Endothelial cell of umbilical vein (primary cell): Measurements from ENCODE around the gene USH1C. TPM values are rescaled to one million over a fixed set of nuclear protein-coding genes. Genes with fewer than 3 reads are reported as not detected.

Experiments
- BruUV-seq: library from RNA; stranded (reverse); fragments of 400-500 nt; replicated peaks from 2 replicates; lab custom pipeline; 2021; lab: Mats Ljungman, UMichigan
- CTCF ChIA-PET: fragments of 300-600, 350-600 bp; sonication (Branson Sonifier 250); formaldehyde crosslinking; loops from one replicate; lab custom pipeline; 2021; ENCODE audit warnings: antibody characterized with exemption, inconsistent platforms; lab: Charles Lee
- POLR2A ChIA-PET: fragments of 300-600, 350-600 bp; sonication (Branson Sonifier 250); formaldehyde crosslinking; loops from one replicate; lab custom pipeline; 2021; ENCODE audit warnings: antibody characterized with exemption, inconsistent platforms; lab: Charles Lee
- DNase-seq: peaks from one replicate; pipeline ENCODE4 v3.0.0-alpha.2; 2011; ENCODE audit warnings: low read depth, low spot score
- FAIRE-seq: peaks from 2 replicates; lab custom pipeline; 2011; peaks lifted over from hg19 to GRCh38; lab: Jason Lieb, UNC
- H2AFZ ChIP-seq: 2 replicates; pipeline ENCODE4 v1.6.0; 2012; ENCODE audit warnings: low read depth, low read length, control low read depth, inconsistent platforms
- H3K27ac ChIP-seq: 2 replicates; pipeline ENCODE4 v1.5.1; 2011; ENCODE audit warnings: low read depth, mild to moderate bottlenecking, control low read depth, low read length, moderate library complexity; ENCODE audit not compliant: insufficient read depth
- H3K27me3 ChIP-seq, 2 experiments: 2 replicates each; pipeline versions ENCODE4 v1.6.0 to v1.6.1; 2011; ENCODE audit warnings: low read length in 2 of 2, mixed read lengths in 1 of 2; ENCODE audit not compliant: control insufficient read depth in 2 of 2, insufficient read depth in 2 of 2
- H3K36me3 ChIP-seq, 2 experiments: 2 replicates in 1 of 2; 3 replicates in 1 of 2; pipeline ENCODE4 v1.5.1; 2011; ENCODE audit warnings: low read length in 2 of 2, mild to moderate bottlenecking in 1 of 2, moderate library complexity in 1 of 2; ENCODE audit not compliant: control insufficient read depth in 2 of 2, insufficient read depth in 2 of 2; ENCODE audit errors: extremely low read depth in 1 of 2
- H3K4me1 ChIP-seq: 3 replicates; pipeline ENCODE4 v1.5.1; 2011; ENCODE audit warnings: mild to moderate bottlenecking, low read length; ENCODE audit not compliant: control insufficient read depth, insufficient read depth; ENCODE audit errors: extremely low read depth
- H3K4me2 ChIP-seq: 2 replicates; pipeline ENCODE4 v1.6.1; 2011; ENCODE audit warnings: low read length, control low read depth, mixed read lengths; ENCODE audit not compliant: insufficient read depth
- H3K4me3 ChIP-seq, 3 experiments: fragments of 200-600 bp in 1 of 3; sonication (generic), shearing (Covaris generic) in 1 of 3; replicated peaks in 1 of 3; 2 replicates each; pipeline ENCODE4 v1.5.1; 2011 to 2016; ENCODE audit warnings: control low read depth in 3 of 3, low read length in 3 of 3, mild to moderate bottlenecking in 2 of 3, inconsistent platforms in 1 of 3, low read depth in 1 of 3, moderate library complexity in 1 of 3; ENCODE audit not compliant: insufficient read depth in 1 of 3
- H3K79me2 ChIP-seq: 2 replicates; pipeline ENCODE4 v1.6.0; 2012; ENCODE audit warnings: low read length, inconsistent platforms; ENCODE audit not compliant: control insufficient read depth, insufficient read depth
- H3K9ac ChIP-seq: replicated peaks from 2 replicates; pipeline ENCODE3; 2011; ENCODE audit warnings: low read length, control low read depth; ENCODE audit not compliant: insufficient read depth; ENCODE audit errors: extremely low read depth
- H3K9me1 ChIP-seq: replicated peaks from 3 replicates; pipeline ENCODE4 v1.6.0; 2011; ENCODE audit warnings: mild to moderate bottlenecking, low read length; ENCODE audit not compliant: control insufficient read depth, insufficient read depth; ENCODE audit errors: extremely low read depth
- H3K9me3 ChIP-seq: replicated peaks from 2 replicates; pipeline ENCODE4 v1.5.1; 2012; ENCODE audit warnings: low read length, inconsistent platforms; ENCODE audit not compliant: control insufficient read depth, insufficient read depth
- H4K20me1 ChIP-seq: replicated peaks from 2 replicates; pipeline ENCODE3; 2011; ENCODE audit warnings: mild to moderate bottlenecking, low read length; ENCODE audit not compliant: control insufficient read depth, insufficient read depth; ENCODE audit errors: extremely low read depth
- CTCF ChIP-seq, 2 donors: IDR thresholded peaks; 1 replicate in 1 of 2; 2 replicates in 1 of 2; pipeline ENCODE4 v1.5.1; 2011; ENCODE audit warnings: low read length in 2 of 2, mild to moderate bottlenecking in 2 of 2, moderate library complexity in 2 of 2, control low read depth in 1 of 2, inconsistent platforms in 1 of 2, low read depth in 1 of 2; ENCODE audit not compliant: insufficient read depth in 1 of 2; ENCODE audit errors: extremely low read depth in 1 of 2
- EZH2 ChIP-seq: IDR thresholded peaks from 2 replicates; pipeline ENCODE4 v1.6.1; 2012; ENCODE audit warnings: borderline replicate concordance, low read depth, mild to moderate bottlenecking, moderate library complexity, low read length, inconsistent platforms; ENCODE audit not compliant: severe bottlenecking
- FOS ChIP-seq: IDR thresholded peaks from 2 replicates; pipeline ENCODE4 v1.6.1; 2011; ENCODE audit warnings: mild to moderate bottlenecking, low read length, moderate library complexity, borderline replicate concordance; ENCODE audit not compliant: insufficient read depth
- GATA2 ChIP-seq: IDR thresholded peaks from 2 replicates; pipeline ENCODE4 v1.7.0; 2011; ENCODE audit warnings: low read depth, mild to moderate bottlenecking, moderate library complexity, mixed read lengths, low read length; ENCODE audit not compliant: insufficient read length, insufficient read depth
- JUN ChIP-seq: IDR thresholded peaks from 2 replicates; pipeline ENCODE4 v1.6.1; 2011; ENCODE audit warnings: borderline replicate concordance, low read depth; ENCODE audit not compliant: insufficient read length, insufficient read depth
- MAX ChIP-seq: IDR thresholded peaks from 2 replicates; pipeline ENCODE4 v1.6.1; 2011; ENCODE audit not compliant: insufficient read depth, insufficient read length
- MYC ChIP-seq: IDR thresholded peaks from one replicate; pipeline ENCODE4 v1.6.1; 2011; ENCODE audit warnings: mild to moderate bottlenecking, low read depth, low read length
- POLR2A ChIP-seq: IDR thresholded peaks from 2 replicates; pipeline ENCODE4 v1.6.1; 2012; ENCODE audit warnings: low read depth, mild to moderate bottlenecking, control low read depth, low read length
- POLR2AphosphoS5 ChIP-seq: IDR thresholded peaks from 2 replicates; pipeline ENCODE4 v1.6.1; 2012; ENCODE audit warnings: low read depth, mild to moderate bottlenecking, control low read depth, low read length, moderate library complexity; ENCODE audit not compliant: insufficient read depth
- dilution Hi-C: fragments of 300-500 bp; cut with MboI; formaldehyde crosslinking; loops from one replicate; pipeline ENCODE4 v1.15.0; 2019; ENCODE audit warnings: low sequenced_read_pairs; ENCODE audit not compliant: extremely low pct_ligation_motif_present
- intact Hi-C: fragments of 100-400 bp; cut with micrococcal nuclease; formaldehyde crosslinking; loops from one replicate; pipeline ENCODE4 v1.10.0; 2022
- polyA plus RNA-seq, 4 experiments: library from polyadenylated mRNA; depleted of rRNA in 3 of 4; stranded (reverse) in 3 of 4; unstranded in 1 of 4; fragments of >200 nt; gene quantifications; 2 replicates each; pipeline versions ENCODE4 v1.2.1 to v1.2.3, GENCODE V29; 2011 to 2012; ENCODE audit warnings: missing spikeins in 1 of 4
- total RNA-seq: library from RNA; stranded (reverse); gene quantifications from 2 replicates; pipeline ENCODE4 v1.2.3, GENCODE V29; 2021

Gene USH1C
- total and polyA plus RNA-seq, 2 donors (not counting 3 experiments of a cell fraction or from before 2014, with no cell fraction given), result not detected

DNA sequence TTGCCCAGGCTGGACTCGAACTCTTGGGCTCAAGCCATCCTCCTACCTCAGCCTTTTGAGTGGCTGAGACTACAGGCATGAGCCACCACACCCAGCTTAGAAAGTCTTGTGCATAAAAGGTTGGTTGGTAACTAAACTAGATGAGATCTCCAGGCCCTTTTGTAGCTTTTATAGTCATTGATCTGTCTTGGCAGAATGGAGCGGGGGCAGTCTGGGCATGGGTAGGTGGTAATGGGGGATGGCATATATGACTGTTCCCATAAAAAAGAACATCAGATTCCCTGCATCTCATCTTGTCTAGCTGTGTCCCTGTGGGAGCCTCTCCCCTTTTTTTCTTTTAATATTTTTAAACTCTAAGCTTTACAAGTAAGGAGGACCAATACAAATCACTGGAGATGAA is 97.7 kb downstream of the USH1C start:
- intact Hi-C loops (no loop called here), dilution Hi-C loops (no loop called here)
- H4K20me1 ChIP-seq, result no peaks in the 10 kb centered on the region
- no peak overlapping the region for H3K4me3 ChIP-seq
- no peaks in the 10 kb centered on the region for H3K9me1 ChIP-seq
- no peak for DNase-seq
- H3K79me2 ChIP-seq, result no peaks in the 10 kb centered on the region
- H2AFZ ChIP-seq, result no peak overlapping the region
- POLR2A ChIA-PET, result no interaction called here
- CTCF ChIA-PET, result no interaction called here
- no peaks in the 10 kb centered on the region for H3K36me3 ChIP-seq
- H3K4me1 ChIP-seq, result no peaks in the 10 kb centered on the region
- H3K27ac ChIP-seq, result no peak overlapping the region
- no peak for FAIRE-seq
- TF ChIP-seq POLR2AphosphoS5 (no peak), CTCF (IDR thresholded peaks at IDR 0.05; ENCODE audit: extremely low read depth in 1 of 2, insufficient read depth in 1 of 2, low read depth in 1 of 2, low read length in 2 of 2) (no peak), MAX (no peak), MYC (no peak), EZH2 (no peak), GATA2 (no peak), FOS (no peak), POLR2A (no peak), JUN (no peak)
- H3K27me3 ChIP-seq, result no peaks in the 10 kb centered on the region
- H3K9me3 ChIP-seq, result no peaks in the 10 kb centered on the region
- BruUV-seq, result no TSS peak
- no peak overlapping the region for H3K9ac ChIP-seq
- no peak overlapping the region for H3K4me2 ChIP-seq
